GM21367 (cell line): Measurements from ENCODE around the gene ACOT11.

ENCODE experiments used
- ATAC-seq: cut with Tn5 transposase; IDR thresholded peaks from one replicate; pipeline ENCODE4 v1.9.1; 2021; ENCODE audit not compliant: unreplicated experiment

Gene ACOT11

DNA sequence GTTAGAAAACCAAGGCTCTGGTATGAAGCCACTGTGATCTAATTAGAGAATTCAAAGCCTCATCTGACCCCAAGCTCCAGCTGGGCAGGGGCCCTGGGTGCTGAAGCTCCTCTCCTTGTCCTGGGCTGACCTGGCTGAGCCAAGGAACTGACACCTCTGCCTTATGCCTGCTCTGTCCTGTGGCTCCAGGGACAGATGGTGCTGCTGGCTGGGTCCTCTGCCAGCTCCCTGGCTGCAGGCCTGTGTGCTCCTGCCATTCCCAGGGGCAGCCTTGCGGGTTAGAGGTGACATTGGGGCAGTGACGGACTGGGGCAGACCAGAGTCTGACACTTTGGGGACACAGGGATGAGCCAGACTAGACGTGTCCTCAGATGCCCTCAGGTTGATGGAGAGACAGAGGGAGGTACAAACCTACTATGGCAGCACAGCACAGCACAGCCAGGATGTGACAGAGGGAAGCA lies 11.8 kb downstream of the ACOT11 start:
- ATAC-seq = no peak

DNA sequence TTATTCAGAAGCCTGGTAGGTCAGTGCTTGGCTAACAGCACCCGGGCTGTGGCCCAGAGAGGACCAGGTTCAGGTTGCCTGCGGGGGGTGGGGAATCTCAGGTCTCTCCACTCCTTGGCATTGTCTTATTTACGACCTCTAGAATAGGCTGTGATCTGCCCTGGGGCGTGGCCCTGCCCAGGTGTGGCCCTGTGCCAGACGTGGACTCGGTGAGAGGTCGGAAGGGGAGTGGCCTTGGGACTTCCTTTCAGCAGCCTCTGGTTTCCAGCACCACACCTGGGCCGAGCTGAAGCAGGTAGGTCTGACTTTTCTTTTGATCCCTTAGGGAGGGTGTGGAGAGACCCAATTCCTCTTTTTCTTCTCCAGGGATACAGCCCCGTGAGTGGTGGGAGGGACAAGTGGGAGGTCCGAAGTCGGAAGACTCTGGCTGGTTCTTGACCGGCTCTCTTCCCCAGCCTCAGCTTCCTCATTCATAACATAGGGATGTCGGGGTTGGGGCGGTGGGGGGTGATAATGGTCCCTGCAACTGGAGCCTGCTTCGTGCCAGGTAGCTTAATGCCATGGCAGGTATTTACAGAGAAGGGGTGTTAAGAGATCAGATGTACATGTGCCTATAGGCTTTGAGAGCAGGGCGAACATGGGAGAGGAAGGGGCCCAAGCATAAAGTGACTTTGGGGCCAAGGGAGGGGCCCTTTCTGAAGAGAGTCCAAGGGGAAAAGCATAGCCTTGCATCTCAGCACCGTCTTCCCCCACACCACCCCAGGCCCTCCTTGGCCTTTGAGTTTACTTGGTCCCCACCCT lies 16.5 kb downstream of the ACOT11 start:
- no peak for ATAC-seq

DNA sequence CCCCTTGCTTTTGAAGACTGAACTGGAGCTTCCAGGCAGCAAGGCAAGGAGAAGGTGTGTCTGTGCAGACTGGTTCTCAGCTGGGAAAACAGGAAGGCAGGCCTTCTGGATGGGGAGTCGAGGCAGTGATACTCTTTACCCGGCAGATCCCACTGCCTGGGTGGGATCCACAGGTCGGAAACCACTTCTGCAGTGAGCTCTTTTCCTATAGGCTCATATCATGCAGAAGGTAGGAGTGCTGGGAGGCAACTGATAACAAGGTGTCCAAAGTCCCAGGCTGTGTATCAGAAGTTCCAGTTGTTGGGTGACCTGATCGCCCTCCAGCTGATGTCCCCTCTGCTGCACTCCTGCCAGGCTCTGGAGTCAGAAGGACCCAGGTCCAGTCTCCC lies 17.1 kb downstream of the ACOT11 start:
- no peak for ATAC-seq

DNA sequence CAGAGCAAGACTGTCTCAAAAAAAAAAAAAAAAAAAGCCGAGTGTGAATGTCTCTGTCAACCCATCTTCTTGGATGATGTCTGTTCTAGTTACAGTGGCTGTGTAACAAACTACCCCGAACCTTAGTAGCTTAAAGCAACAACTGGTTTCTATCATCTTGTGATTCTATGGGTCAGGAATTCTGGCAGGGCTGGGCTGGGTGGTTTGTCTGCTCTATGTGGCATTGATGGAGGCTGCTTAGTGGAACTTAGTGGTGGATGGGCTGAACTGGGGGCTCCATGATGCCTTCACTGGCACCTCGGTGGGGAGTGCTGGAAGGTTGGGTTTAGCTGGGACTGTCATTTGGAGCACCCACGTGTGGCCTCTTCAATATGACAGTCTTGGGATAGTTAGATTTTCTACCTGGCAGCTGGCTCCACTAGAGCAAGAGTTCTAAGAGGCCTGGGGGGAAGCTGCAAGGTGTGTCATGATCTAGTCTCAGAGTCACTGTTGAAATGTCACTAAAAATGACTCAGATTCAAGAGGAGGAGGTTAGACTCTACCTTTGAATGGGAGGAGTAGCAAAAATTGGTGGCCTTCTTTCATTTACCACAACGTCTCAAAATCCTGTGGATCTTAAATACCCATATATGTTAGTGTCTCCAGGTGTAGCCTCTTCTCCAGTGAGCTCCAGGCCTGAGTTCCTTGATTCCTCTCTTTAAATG lies 18.6 kb downstream of the ACOT11 start:
- ATAC-seq = no peak

DNA sequence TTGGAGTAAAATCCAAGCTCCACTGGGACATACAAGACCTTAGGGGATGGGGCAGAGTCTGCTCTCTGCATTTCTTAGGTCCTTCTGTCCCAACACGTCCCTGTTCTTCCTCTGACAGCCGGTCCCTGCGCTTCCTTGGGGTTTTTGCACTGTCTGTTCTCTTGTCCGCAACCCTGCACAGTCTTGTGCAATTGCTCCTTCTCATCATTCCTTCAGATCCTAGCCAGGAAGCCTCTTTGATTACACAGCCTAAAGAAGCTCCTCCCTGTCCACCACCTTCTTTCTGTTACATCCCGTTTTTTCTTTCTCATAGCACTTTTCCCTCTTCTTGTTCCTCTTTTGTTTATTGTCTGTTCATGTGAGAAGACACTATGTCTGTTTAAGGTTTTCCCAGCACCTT lies 19.9 kb downstream of the ACOT11 start:
- no peak for ATAC-seq

DNA sequence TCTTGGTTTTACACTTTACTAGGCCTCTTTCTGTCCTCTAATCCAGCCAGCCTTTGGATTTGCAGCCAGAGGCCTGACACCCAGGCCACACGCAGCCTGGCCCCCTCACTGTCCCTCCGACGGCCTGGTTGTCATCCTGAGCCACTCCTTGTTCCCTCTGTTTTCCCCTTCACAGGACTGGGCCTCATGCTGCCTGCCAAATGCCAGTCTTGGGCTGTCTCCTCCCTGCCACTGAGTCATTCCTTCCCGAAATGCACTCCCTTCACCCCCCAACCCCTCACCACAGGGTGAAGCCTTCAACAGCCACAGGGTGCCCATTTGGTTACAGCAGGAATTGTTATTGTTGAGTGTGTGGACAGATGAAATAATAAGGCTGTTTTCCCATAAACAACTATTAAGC lies 21.3 kb downstream of the ACOT11 start:
- no peak for ATAC-seq

DNA sequence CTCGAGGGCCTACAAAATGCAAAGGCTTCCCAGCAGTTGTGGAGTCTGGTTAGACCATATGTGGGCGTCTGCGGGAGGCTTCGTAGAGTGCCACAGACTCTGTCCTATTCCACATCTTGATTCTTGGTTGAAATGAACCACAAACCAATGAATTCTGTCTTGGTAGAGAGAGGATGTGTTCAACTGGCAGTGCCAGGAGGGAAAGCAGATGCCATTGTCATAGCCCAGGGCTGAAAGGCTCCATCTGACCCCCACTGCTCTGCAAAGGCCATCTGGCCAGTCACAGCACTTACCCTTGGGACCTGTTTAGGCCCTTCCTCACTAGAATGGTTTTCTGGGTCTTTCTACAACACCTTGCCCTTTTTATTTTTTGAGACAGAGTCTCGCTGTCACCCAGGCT lies 22.1 kb downstream of the ACOT11 start:
- ATAC-seq = no peak

DNA sequence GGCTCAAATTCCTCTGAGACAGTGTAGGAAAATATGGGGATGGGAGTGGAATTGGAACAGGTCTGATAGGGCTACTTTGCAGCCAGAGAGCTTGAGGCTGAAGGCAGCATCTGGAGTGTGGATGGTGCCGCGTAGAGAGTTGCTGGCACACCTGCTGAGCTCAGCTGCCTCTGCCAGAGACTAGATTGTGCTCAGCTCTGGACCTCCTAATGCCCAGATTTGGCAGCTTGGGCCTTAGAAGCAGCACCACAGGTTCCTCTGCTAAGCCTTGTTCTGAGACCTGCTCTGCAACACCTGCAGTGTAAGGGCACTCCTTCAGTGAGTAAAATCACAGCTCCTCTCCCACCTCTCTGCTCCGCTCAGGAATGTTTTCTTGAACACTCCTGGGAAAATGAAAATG lies 23.3 kb downstream of the ACOT11 start:
- ATAC-seq = no peak

DNA sequence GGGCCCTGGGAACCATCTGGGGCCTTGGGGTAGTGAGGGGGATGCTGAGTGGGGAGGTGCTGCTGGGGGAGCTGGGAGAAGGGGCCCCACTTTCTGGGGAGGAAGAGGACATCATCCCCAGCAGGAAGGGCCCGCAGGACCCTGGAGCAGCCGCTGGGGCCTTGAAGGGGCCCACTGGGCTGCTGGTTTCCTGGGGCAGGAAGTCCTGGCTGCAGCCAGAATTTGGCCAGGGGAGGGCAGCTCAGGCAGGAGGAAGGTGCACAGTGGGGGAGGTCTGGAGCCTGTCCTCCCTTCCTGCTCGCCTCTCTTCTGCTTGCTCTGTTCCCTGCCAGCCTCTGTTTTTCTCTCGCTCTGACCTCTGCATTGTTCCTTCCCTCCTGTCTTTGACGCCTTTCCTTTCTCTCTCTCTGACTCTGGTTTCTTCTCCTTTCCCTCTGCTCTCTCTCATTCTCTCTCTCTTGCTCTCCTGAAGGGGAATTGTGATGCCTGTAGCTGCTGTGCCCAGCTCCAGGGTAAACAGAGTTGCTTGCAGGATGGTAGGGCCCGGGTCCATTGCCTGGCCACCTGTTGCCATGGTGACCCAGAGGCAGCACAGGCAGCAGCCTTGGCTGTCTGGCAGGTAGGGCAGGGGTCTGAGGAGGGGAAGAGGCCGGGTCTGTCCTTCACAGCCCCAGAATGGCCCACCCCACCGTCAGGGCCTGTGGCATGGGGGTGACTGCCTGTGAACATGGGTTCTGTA lies 23.9 kb downstream of the ACOT11 start:
- no peak for ATAC-seq

DNA sequence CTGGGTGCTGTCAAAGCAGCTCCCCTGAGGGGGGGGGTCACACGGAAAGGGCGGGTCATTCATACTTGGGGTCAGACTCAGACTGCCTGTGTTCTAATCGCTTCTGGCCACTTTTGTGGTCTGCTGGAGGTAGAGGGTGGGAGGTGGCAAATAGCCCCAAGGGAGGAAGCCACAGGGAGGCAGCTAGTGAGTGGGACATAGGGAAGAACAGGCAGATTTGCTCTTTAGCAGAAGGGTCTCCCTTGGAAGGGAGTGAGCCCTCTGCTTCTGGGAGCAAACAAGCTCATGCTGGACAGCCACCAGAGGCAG lies 24.5 kb downstream of the ACOT11 start:
- ATAC-seq = no peak

DNA sequence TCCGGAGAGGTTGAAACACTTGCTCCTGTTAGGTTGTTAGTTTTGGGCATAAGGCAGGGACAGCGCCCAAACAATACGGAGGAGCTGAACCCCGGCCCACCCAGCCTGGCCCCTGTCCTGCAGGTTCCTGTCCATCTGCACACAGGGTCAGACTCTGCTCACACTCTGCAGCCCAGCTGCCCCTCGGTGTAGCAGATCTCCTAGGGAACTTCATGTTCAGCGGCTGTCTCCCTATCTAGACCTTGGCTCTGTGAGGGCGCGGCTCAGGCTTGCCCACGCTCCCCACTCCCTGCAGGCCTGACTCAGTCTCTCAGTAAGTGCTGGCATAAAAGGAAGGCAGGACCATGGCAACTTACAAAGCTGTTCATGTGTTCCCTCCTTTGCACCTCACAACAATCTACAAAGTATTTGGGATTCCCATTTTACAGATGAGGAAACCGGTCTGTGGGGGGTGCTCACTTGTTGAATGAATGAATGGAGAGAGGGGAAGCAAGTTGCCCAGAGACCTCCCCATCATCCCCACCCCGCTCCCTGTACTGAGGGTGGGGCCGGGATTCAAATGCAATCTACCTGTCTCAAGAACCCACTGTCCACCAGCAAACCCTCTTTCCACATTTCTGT lies 26.2 kb downstream of the ACOT11 start:
- ATAC-seq = no peak

DNA sequence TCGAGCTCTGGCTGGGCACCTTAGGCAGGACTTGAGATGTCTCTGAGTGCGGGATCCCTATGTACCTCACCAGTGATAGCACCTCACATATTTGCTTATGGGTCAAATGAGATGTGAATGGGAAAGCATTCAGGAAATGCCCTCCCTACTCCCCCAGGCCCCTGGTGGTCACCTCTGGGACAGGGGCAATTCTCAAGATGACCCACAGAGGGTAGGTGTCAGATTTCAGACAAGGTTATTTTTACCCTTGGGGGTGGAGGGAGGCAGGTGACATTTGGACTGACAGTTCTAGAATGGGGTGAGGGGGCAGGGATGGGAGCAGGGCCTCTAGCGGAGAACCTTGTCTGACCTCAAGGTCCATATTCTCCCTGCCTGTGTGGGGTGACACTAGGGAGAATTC lies 27.1 kb downstream of the ACOT11 start:
- no peak for ATAC-seq

DNA sequence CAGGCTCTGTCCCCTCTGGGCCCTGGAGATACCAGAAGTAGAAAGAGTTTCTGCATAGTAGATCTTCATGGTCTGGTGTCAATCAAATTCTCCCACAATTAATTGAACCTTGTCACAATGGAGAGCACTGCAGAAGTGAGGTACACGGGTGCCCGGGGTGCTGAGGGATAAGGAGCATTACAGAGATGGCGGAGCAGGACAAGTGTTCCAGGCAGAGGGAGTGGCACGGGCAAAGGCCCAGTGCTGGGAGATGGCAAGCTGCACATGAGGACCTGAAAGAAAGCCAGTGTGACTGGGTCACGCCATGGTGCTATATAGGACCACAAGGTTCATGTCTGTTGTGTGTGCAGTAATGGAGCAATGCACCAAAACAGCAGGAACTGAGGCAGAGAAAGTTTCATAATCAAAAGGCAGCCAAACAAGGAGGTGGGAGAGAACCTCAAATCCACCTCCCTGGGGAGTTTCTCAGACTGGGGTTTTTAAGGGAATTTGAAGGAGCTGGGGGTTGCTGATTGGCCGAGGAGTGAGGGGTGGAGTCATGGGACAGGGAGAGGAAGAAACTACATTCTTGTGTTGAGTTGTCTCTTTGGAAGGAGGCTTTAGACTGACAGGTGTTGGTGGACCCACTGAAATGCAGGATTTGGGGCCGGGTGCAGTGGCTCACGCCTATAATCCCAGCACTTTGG lies 27.7 kb downstream of the ACOT11 start:
- no peak for ATAC-seq

DNA sequence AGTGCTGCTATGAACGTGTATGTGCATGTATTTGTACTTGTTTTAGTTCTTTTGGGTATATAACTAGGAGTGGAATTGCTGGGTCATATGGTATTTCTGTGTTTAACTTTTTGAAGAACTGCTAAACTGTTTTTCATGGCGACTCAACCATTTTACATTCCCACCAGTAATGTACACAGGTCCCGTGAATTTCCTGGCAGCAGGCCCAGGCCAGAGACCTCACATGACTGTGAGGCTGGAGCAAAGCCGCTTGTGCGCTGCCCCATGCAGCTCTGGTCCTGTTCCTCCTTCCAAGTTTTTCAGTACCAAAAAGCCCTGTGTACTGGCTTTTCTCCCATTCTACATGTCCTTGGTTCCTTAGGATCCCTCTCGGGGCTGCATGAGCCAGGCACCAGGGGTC lies 29.6 kb downstream of the ACOT11 start:
- no peak for ATAC-seq

DNA sequence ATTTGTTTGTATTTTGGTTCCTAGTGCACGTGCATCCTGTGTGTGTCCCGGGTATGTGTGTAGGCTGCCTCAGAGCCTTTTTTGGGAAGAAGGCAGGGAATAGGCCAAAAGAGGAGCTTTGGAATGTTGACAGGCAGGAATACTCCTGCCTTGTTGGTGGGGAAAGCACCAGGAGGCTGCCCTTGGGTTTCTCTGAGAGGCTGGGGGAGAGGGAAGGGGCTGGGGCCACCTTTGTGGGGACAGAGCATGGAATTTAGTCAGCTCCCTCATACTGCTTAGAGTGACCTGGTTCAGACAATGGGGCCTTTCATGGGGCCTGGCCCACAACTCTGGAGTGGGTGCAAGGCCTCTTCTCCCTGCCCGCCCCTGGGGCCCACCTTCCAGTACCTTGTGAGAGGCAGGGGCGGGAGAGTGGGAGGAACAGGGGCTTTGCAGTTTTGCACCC lies 31.3 kb downstream of the ACOT11 start:
- ATAC-seq = no peak

DNA sequence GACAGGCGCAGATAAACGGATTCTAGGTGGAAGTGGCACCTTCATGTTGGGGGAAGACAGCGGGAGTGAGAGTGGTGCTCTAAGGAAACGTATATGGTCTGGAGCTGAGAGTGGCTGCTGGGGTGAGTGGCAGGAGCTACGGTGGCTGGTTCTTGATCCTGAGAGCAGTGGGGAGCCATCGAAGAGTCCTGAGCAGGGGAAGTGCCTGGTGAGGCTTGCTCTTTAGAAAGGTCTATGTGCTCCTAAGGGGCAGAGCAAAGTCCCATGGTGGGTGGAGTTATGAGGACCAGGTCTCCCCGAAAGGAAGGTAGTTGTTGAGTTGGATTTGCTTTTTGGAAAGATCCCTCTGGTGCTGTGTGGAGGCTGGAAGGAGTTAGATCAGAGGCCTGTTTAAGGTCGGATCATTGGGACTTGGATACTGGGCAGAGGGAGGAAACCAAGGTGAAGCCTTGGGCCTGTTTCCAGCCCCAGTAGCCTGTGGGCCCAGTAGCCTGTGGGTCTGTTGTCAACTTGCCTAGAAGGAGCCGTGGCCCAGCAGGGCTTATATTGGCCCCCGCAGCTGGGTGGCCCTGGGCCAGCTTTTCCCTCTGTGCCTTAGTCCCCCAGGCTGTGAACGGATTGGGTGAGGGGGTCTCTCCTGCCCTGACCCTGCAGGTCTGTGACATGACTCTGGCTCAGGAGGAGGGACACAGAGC lies 33.0 kb downstream of the ACOT11 start:
- ATAC-seq = no peak

DNA sequence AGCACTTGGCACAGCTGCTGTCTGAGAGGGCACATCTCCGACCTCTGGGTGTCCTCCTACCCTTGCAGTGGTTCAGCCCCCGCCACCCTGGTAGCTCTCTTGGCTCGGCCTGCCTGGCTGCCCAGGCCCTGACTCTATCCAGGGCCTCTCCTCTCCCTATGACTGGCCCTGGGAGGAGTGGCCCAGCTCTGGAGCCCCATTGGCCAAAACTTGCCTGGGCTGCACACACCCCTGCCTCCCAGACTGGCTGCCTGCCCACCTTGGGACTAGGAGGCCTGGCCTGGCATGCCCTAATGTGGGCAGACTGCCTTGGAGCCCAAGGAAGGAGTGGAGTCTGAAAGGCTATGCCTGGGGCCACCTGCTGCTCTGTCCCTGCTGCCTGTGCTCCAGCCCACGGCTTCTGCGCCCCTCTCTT lies 33.6 kb downstream of the ACOT11 start:
- no peak for ATAC-seq

DNA sequence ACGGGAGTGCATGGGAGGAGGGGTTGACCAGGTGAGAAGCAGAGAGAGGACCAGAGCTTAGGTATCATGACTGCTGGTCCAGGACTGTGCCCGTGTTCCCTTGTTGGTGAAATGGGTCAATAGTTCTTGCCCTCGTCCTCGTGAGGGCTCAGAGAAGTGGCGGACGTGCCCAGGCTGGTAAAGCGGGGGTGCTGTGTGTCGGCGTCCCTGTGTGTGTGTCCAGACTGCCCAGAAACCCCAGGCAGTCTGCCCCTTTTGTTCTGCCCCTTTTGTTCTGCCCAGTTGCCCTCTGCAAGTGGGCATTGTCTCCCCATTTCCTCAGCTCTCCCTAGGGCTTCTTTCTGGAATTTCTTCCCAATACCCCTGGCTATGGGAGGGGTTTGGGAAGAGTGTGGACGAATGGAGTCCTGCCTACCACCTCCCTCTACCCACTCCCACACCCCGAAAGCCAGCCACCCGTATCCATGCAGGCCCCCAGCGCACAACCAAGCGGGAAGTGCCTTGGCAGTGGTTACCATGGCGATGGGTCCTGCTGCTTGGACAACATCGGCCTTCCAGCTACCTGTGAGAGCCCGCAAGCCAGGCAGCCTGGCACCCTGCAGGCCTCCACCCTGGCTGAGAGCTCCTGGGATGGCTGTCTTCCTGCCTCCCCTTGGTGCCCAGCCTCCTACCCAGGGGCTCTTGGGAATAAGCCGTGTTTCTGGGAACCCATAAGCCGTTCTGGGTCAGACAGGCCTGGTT lies 34.7 kb downstream of the ACOT11 start:
- ATAC-seq = no peak

DNA sequence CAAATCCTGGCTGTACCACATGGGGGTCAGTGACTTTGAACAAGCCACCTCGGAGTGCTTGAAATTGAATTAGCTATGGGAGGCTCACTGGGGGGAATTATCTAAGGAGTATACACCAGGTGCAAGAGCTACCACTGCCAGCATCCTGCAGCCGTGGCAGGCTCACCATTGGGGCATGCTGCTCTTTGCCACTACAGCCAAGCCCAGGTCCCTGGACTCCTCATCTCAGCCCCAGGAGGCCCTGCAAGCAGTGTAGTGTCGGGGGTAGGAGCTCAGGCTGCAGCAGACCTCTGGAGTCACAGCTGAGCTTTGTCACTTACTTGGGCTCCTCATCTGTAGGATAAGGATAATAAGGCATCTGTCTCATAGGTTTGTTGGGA lies 35.3 kb downstream of the ACOT11 start:
- no peak for ATAC-seq

DNA sequence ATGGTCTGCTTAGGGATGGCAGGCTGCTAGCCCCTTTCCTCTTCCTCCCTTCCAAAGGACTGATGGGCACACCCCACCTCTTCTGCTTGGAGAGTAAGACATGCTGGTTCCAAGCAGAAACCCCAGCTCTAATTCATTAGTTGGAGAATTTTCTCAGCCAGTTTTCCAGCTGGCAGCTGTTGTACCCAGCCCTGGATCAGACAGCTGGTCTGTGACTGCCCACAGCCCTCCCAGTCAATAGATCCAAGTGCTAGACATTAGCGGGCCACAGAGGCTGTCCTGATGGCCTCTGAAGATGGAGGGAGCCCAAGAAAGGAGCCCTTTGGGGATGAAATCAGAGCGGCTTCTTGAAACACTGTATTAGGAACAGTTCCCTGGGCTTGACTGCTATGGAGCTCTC lies 35.8 kb downstream of the ACOT11 start:
- ATAC-seq = no peak
